Suppressor macrophage treated with lipopolysaccharide for 1 hour (primary cell): ENCODE data around the gene SDHAF1.
"Not testable (repeated sequence)": the region's sequence is repeated elsewhere in the genome, so short reads cannot be mapped to it uniquely, and the experiment has no call there.

Experiments
- DNase-seq, 3 donors: peaks; one replicate each; pipeline ENCODE4 v3.0.0-alpha.2; 2020 to 2022

SDHAF1 gene

GRCh38 chr19:36025541-36025940 lies 30.6 kb downstream of the SDHAF1 start:
- DNase-seq = no peak

GRCh38 chr19:36026091-36026876 lies 31.3 kb downstream of the SDHAF1 start:
- no peak for DNase-seq

GRCh38 chr19:36027696-36028095 lies 32.7 kb downstream of the SDHAF1 start:
- no peak for DNase-seq

- no peak for DNase-seq
Measured at GRCh38 chr19:36028313-36029041, 33.5 kb downstream of the SDHAF1 start.

GRCh38 chr19:36030264-36031148 lies 35.5 kb downstream of the SDHAF1 start:
- DNase-seq = peak; percentile 39 to 55 (median 55)

GRCh38 chr19:36031308-36031707 lies 36.3 kb downstream of the SDHAF1 start:
- DNase-seq = no peak

- DNase-seq = peak in 1 of 3 donors; percentile 35
Measured at GRCh38 chr19:36032251-36033104, 37.5 kb downstream of the SDHAF1 start, which contains the start of gene CLIP3. TSS of gene CLIP3 (minus strand) at chr19:36032873. CDS start at chr19:36032357, 516 bp downstream.

- no peak for DNase-seq
Measured at GRCh38 chr19:36040495-36040894, 45.5 kb downstream of the SDHAF1 start.

GRCh38 chr19:36041092-36041491 lies 46.1 kb downstream of the SDHAF1 start:
- not testable (repeated sequence) for DNase-seq

- DNase-seq = peak; percentile 52 to 61 (median 61)
Measured at GRCh38 chr19:36041831-36042230, 46.8 kb downstream of the SDHAF1 start.

- DNase-seq = no peak
Measured at GRCh38 chr19:36043952-36044351, 49.0 kb downstream of the SDHAF1 start.
